Left lung (tissue), 10 donors: ENCODE results near the gene B3GNT2. TPM values are rescaled to one million over a fixed set of nuclear protein-coding genes. Genes with fewer than 3 reads are reported as not detected.

Source experiments
- ATAC-seq: fragments of 200-7000 bp; cut with Tn5 transposase; one replicate; pipeline ENCODE4 v1.9.1; 2020; ENCODE audit warnings: moderate library complexity
- DNase-seq, 4 donors: peaks; one replicate each; pipeline ENCODE4 v3.0.0-alpha.2; 2013 to 2020
- H3K27ac ChIP-seq, 2 donors: fragments of 200-600 bp; sonication (generic) in 1 of 2; one replicate each; pipeline versions ENCODE4 v1.5.0 to v1.8.0; 2020 to 2021
- H3K27me3 ChIP-seq, 2 donors: fragments of 200-600 bp; sonication (generic) in 1 of 2; one replicate each; pipeline versions ENCODE4 v1.5.0 to v1.8.0; 2020 to 2021
- H3K36me3 ChIP-seq, 2 donors: fragments of 200-600 bp; sonication (generic) in 1 of 2; one replicate each; pipeline versions ENCODE4 v1.5.0 to v1.8.0; 2020 to 2021
- H3K4me1 ChIP-seq, 2 donors: fragments of 200-600 bp; one replicate each; pipeline ENCODE4 v1.8.0; 2021
- H3K4me3 ChIP-seq, 2 donors: fragments of 200-600 bp; sonication (generic) in 1 of 2; one replicate each; pipeline versions ENCODE4 v1.5.0 to v1.8.0; 2020 to 2021; ENCODE audit warnings: mild to moderate bottlenecking in 1 of 2
- H3K9me3 ChIP-seq, 2 donors: fragments of 200-600 bp; sonication (generic) in 1 of 2; one replicate each; pipeline versions ENCODE4 v1.5.0 to v1.8.0; 2020 to 2021
- CTCF ChIP-seq, 2 donors: fragments of 200-600 bp; sonication (generic) in 1 of 2; IDR thresholded peaks; one replicate each; pipeline versions ENCODE4 v1.5.0 to v1.8.0; 2021; ENCODE audit warnings: antibody characterized with exemption in 2 of 2
- intact Hi-C, 2 donors: fragments of 100-400 bp; cut with DNase I; formaldehyde crosslinking; loops; one replicate each; pipeline versions ENCODE4 v1.11.2 to v1.14.2; 2022
- polyA plus RNA-seq, 6 donors: library from polyadenylated mRNA; unstranded; fragments of 120-200 nt; gene quantifications; one replicate each; pipeline ENCODE4 v1.2.1, GENCODE V29; 2013; ENCODE audit not compliant: insufficient read length in 6 of 6
- total RNA-seq, 2 donors: library from RNA; stranded (reverse); fragmentation: NEBNext Ultra II Directional; extraction: Animal tissue kit (Norgen Biotek cat#: 25700); gene quantifications; one replicate each; pipeline ENCODE4 v1.2.1, GENCODE V29; 2021
- donor health status: DM: no; HTN: yes; CAD: no.
- donor health status: DM: no; HTN: no; CAD: no.

Gene B3GNT2
- total and polyA plus RNA-seq, 8 donors = 22.9 to 33.0 (median 30.4) TPM

DNA sequence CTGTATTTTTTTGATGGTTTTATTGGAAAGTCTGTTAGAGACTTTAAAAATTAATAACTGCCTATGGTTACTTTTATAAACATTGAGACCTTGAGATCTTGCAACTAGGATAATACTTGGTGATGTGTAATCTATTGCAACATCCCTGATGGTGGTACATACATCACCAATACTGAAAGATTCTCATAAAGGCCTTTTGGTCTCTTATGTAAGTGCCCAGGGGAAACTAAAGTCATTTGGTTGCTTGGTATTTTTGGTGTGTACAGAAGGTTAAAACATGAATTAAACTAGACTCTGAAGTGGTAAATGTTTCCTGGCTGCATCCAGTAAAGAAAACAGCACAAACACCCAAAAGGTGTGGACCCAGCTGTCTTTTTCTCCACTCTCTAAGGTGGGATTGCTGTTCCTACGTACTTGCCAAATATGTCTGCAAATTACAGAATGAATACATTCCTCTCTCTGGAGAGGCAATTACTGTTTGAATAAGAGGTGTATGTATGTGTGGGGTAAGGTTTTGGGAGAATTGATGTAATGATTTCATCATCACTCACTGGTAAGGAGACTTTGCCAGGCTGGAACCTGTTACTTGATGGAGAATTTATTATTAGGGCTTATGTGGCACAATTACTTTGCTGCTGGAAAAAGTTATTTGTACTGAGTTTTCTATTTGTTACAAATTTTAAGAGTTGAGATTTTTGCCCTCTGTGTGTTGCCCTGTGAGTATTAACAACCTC is 3.6 kb downstream of the B3GNT2 start:
- H3K4me3 ChIP-seq = peak overlapping the region in 1 of 2 donors; percentile 95
- ATAC-seq (no peak), DNase-seq (no peak)
- no peaks in the 10 kb centered on the region for H3K9me3 ChIP-seq
- no peaks in the 10 kb centered on the region for H3K36me3 ChIP-seq
- no peaks in the 10 kb centered on the region for H3K27me3 ChIP-seq
- peaks cover 36 to 77% of the 10 kb centered on the region in 2 donors for H3K4me1 ChIP-seq
- H3K27ac ChIP-seq = no peak overlapping the region
- intact Hi-C loops = no loop called here
- no peak for TF ChIP-seq CTCF (IDR thresholded peaks at IDR 0.05)

DNA sequence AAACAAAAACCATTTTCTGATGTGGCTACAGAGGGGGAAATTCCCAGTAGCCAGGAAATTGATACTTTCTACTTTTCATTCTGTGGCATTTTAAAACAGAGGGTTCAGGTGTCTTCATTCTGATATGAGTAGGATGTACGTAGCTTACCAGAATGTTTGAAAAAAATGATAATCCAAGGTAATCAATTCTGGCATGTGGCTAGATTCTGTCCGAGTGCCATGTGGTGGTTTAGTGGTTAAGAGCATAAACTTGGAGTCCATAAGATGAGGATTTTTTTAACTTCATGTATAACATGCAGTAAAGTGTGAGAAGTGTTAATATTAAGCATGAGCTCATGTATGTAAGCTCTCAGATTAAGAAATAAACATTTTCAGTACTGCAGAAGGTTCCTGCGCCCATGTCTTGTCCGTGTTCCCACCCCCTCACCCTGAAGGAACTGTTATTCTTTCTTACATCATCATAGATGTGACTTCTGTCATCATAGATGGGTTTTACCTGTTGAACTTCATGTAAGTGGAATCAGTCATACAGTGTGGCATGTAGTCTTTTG is 4.5 kb downstream of the B3GNT2 start:
- Histone ChIP-seq H3K27ac (no peak overlapping the region), H3K9me3 (no peaks in the 10 kb centered on the region), H3K4me1 (peaks cover 31 to 77% of the 10 kb centered on the region in 2 donors), H3K36me3 (no peaks in the 10 kb centered on the region), H3K4me3 (no peak overlapping the region), H3K27me3 (no peaks in the 10 kb centered on the region)
- ATAC-seq = no peak
- intact Hi-C loops = no loop called here
- no peak for TF ChIP-seq CTCF (IDR thresholded peaks at IDR 0.05)
- DNase-seq = no peak

- no peaks in the 10 kb centered on the region for H3K9me3 ChIP-seq
- DNase-seq = no peak
- H3K27ac ChIP-seq = peak overlapping the region in 1 of 2 donors; percentile 39
- no peak overlapping the region for H3K4me3 ChIP-seq
- intact Hi-C loops = no loop called here
- TF ChIP-seq CTCF (IDR thresholded peaks at IDR 0.05) = no peak
- peaks cover 30 to 80% of the 10 kb centered on the region in 2 donors for H3K4me1 ChIP-seq
- no peaks in the 10 kb centered on the region for H3K27me3 ChIP-seq
- no peaks in the 10 kb centered on the region for H3K36me3 ChIP-seq
- no peak for ATAC-seq
Measured at GRCh38 chr2:62200868-62201267, 5.0 kb downstream of the B3GNT2 start.

GRCh38 chr2:62201307-62201706 is 5.4 kb downstream of the B3GNT2 start:
- TF ChIP-seq CTCF (IDR thresholded peaks at IDR 0.05) = no peak
- intact Hi-C loops = no loop called here
- DNase-seq = no peak
- H3K27ac ChIP-seq = peak overlapping the region in 1 of 2 donors; percentile 39
- H3K4me1 ChIP-seq = peaks cover 30 to 84% of the 10 kb centered on the region in 2 donors
- H3K9me3 ChIP-seq = no peaks in the 10 kb centered on the region
- no peaks in the 10 kb centered on the region for H3K27me3 ChIP-seq
- no peaks in the 10 kb centered on the region for H3K36me3 ChIP-seq
- peak; percentile 40 for ATAC-seq
- H3K4me3 ChIP-seq = no peak overlapping the region

DNA sequence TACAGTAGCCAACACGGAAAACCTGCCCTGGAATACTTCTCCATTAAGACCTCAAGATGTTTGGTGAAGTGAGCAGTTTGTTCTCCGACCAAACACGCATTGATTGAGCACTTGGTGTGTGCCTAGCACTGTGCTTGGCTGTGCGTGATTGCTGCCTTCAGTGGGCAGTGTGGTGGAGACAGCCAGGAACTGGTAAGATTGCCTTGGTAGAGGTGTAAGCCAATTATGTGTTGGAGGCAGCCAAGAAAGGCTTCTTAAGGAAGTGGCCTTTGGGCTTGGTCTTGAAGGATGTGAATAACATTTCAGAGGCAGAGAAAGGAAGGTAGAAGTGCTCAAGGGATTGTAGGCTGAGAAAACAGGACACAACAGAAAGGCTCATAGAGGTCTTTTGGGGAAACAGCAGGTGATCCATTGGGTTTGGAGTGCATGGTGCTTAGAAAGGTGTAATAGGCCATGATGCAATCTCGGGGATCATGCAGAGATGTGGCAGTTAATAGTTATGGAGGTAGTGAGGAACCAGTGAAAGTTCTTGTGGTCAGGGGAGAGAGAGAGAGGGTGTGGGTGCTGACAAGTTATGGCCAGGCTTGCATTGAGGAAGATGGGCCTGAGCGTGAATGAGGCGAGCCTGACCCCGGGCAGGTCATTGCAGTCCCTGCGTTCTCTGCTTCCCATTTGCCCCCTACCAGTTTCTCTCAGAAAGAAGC is 6.3 kb downstream of the B3GNT2 start:
- intact Hi-C loops = no loop called here
- ATAC-seq (peak; percentile 9), DNase-seq (no peak)
- H3K27ac ChIP-seq = peak overlapping the region; percentile 39 to 55
- TF ChIP-seq CTCF (IDR thresholded peaks at IDR 0.05) = no peak
- no peaks in the 10 kb centered on the region for H3K27me3 ChIP-seq
- no peaks in the 10 kb centered on the region for H3K36me3 ChIP-seq
- no peaks in the 10 kb centered on the region for H3K9me3 ChIP-seq
- H3K4me3 ChIP-seq = no peak overlapping the region
- H3K4me1 ChIP-seq = peaks cover 30 to 89% of the 10 kb centered on the region in 2 donors
